Astrocyte (in vitro differentiated cells and primary cell): ENCODE results near the gene FFAR2. TPM values are rescaled to one million over a fixed set of nuclear protein-coding genes. Genes with fewer than 3 reads are reported as not detected.
"Not testable (repeated sequence)": the region's sequence is repeated elsewhere in the genome, so short reads cannot be mapped to it uniquely, and the experiment has no call there.

ENCODE experiments used
- DNase-seq: peaks from one replicate; pipeline ENCODE4 v3.0.0-alpha.2; 2010; ENCODE audit warnings: low read depth
- FAIRE-seq: peaks from 2 replicates; lab custom pipeline; 2011; peaks lifted over from hg19 to GRCh38; lab: Jason Lieb, UNC
- H2AFZ ChIP-seq: 2 replicates; pipeline ENCODE4 v1.6.0; 2012; ENCODE audit warnings: low read depth, low read length, inconsistent platforms
- H3K27ac ChIP-seq: 2 replicates; pipeline ENCODE4 v1.5.1; 2011; ENCODE audit warnings: low read depth, low read length, inconsistent platforms
- H3K27me3 ChIP-seq: 2 replicates; pipeline ENCODE4 v1.6.0; 2011; ENCODE audit warnings: low read length, inconsistent platforms; ENCODE audit not compliant: insufficient read depth
- H3K36me3 ChIP-seq: 2 replicates; pipeline ENCODE4 v1.5.1; 2011; ENCODE audit warnings: low read length, inconsistent platforms; ENCODE audit not compliant: insufficient read depth
- H3K4me1 ChIP-seq: 2 replicates; pipeline ENCODE4 v1.5.1; 2011; ENCODE audit warnings: low read length, inconsistent platforms; ENCODE audit not compliant: insufficient read depth
- H3K4me2 ChIP-seq: 2 replicates; pipeline ENCODE4 v1.6.0; 2012; ENCODE audit warnings: low read length, inconsistent platforms
- H3K4me3 ChIP-seq: 2 replicates; pipeline ENCODE4 v1.5.1; 2011; ENCODE audit warnings: low read depth, mild to moderate bottlenecking, low read length, inconsistent platforms; ENCODE audit not compliant: insufficient read depth
- H3K79me2 ChIP-seq: 2 replicates; pipeline ENCODE4 v1.6.0; 2012; ENCODE audit warnings: mild to moderate bottlenecking, low read length, inconsistent platforms; ENCODE audit not compliant: insufficient read depth
- H3K9ac ChIP-seq: 2 replicates; pipeline ENCODE4 v1.6.0; 2012; ENCODE audit warnings: mild to moderate bottlenecking, low read length, inconsistent platforms
- H3K9me3 ChIP-seq: 2 replicates; pipeline ENCODE4 v1.5.1; 2012; ENCODE audit warnings: low read depth, mild to moderate bottlenecking, low read length, inconsistent platforms; ENCODE audit not compliant: insufficient read depth
- H4K20me1 ChIP-seq: 2 replicates; pipeline ENCODE4 v1.6.0; 2012; ENCODE audit warnings: low read length, inconsistent platforms; ENCODE audit not compliant: insufficient read depth
- H3K27ac Mint-ChIP-seq: one replicate; pipeline ENCODE4 v1.8.0; 2021; ENCODE audit warnings: mild to moderate bottlenecking, mixed read lengths; ENCODE audit not compliant: unreplicated experiment
- H3K27me3 Mint-ChIP-seq: one replicate; pipeline ENCODE4 v1.8.0; 2021; ENCODE audit warnings: low read depth, mixed read lengths; ENCODE audit not compliant: unreplicated experiment
- H3K36me3 Mint-ChIP-seq: one replicate; pipeline ENCODE4 v1.8.0; 2021; ENCODE audit warnings: low read depth, mixed read lengths; ENCODE audit not compliant: unreplicated experiment
- H3K4me1 Mint-ChIP-seq: one replicate; pipeline ENCODE4 v1.8.0; 2021; ENCODE audit warnings: low read depth, mixed read lengths; ENCODE audit not compliant: unreplicated experiment
- H3K4me3 Mint-ChIP-seq: one replicate; pipeline ENCODE4 v1.8.0; 2021; ENCODE audit warnings: mild to moderate bottlenecking, moderate library complexity, mixed read lengths; ENCODE audit not compliant: unreplicated experiment
- H3K9me3 Mint-ChIP-seq: one replicate; pipeline ENCODE4 v1.8.0; 2021; ENCODE audit warnings: mild to moderate bottlenecking, mixed read lengths; ENCODE audit not compliant: unreplicated experiment
- EZH2 ChIP-seq: IDR thresholded peaks from 2 replicates; pipeline ENCODE4 v1.6.1; 2012; ENCODE audit warnings: mild to moderate bottlenecking, low read length, inconsistent platforms; ENCODE audit not compliant: insufficient read depth
- total RNA-seq: library from RNA; stranded (reverse); gene quantifications from 2 replicates; pipeline ENCODE4 v1.2.1, GENCODE V29; 2021
- TF ChIP-seq, protein P1 (sequence below): IDR thresholded peaks from 2 replicates; pipeline ENCODE4 v1.5.1; 2011; ENCODE audit warnings: low read depth, mild to moderate bottlenecking, inconsistent platforms, low read length, moderate library complexity; ENCODE audit not compliant: insufficient read depth

FFAR2 gene
- total RNA-seq, 1 donor from 2014 or later = not detected

GRCh38 chr19:35462476-35462953, 14.5 kb downstream of the FFAR2 start:
- Histone ChIP-seq H3K27ac (no peak overlapping the region), H3K79me2 (no peaks in the 10 kb centered on the region), H3K27me3 (no peaks in the 10 kb centered on the region), H3K4me3 (no peak overlapping the region), H2AFZ (no peak overlapping the region), H3K4me2 (no peak overlapping the region), H3K9ac (no peak overlapping the region), H4K20me1 (no peaks in the 10 kb centered on the region), H3K4me1 (no peaks in the 10 kb centered on the region), H3K36me3 (no peaks in the 10 kb centered on the region), H3K9me3 (no peaks in the 10 kb centered on the region)
- FAIRE-seq = no peak
- H3K27me3 Mint-ChIP-seq = peaks cover 35% of the 10 kb centered on the region
- H3K9me3 Mint-ChIP-seq = no peaks in the 10 kb centered on the region
- H3K36me3 Mint-ChIP-seq = no peaks in the 10 kb centered on the region
- H3K4me3 Mint-ChIP-seq = no peak overlapping the region
- no peak for TF ChIP-seq EZH2
- TF ChIP-seq, protein P1, sequence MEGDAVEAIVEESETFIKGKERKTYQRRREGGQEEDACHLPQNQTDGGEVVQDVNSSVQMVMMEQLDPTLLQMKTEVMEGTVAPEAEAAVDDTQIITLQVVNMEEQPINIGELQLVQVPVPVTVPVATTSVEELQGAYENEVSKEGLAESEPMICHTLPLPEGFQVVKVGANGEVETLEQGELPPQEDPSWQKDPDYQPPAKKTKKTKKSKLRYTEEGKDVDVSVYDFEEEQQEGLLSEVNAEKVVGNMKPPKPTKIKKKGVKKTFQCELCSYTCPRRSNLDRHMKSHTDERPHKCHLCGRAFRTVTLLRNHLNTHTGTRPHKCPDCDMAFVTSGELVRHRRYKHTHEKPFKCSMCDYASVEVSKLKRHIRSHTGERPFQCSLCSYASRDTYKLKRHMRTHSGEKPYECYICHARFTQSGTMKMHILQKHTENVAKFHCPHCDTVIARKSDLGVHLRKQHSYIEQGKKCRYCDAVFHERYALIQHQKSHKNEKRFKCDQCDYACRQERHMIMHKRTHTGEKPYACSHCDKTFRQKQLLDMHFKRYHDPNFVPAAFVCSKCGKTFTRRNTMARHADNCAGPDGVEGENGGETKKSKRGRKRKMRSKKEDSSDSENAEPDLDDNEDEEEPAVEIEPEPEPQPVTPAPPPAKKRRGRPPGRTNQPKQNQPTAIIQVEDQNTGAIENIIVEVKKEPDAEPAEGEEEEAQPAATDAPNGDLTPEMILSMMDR = no peak
- H3K4me1 Mint-ChIP-seq = peaks cover 12% of the 10 kb centered on the region
- no peak for DNase-seq
- no peak overlapping the region for H3K27ac Mint-ChIP-seq

GRCh38 chr19:35462956-35463355, 14.9 kb downstream of the FFAR2 start:
- not testable (repeated sequence) for H3K9me3 Mint-ChIP-seq, H3K36me3 Mint-ChIP-seq, H3K27me3 ChIP-seq, FAIRE-seq, H3K27ac ChIP-seq, DNase-seq, H3K4me1 ChIP-seq, H3K27ac Mint-ChIP-seq, H3K4me3 Mint-ChIP-seq, H3K4me3 ChIP-seq, H2AFZ ChIP-seq, H3K36me3 ChIP-seq, H3K79me2 ChIP-seq, H4K20me1 ChIP-seq, H3K4me2 ChIP-seq, H3K9me3 ChIP-seq, H3K9ac ChIP-seq
- Mint-ChIP-seq H3K4me1 (peaks cover 12% of the 10 kb centered on the region), H3K27me3 (peaks cover 35% of the 10 kb centered on the region)

DNA sequence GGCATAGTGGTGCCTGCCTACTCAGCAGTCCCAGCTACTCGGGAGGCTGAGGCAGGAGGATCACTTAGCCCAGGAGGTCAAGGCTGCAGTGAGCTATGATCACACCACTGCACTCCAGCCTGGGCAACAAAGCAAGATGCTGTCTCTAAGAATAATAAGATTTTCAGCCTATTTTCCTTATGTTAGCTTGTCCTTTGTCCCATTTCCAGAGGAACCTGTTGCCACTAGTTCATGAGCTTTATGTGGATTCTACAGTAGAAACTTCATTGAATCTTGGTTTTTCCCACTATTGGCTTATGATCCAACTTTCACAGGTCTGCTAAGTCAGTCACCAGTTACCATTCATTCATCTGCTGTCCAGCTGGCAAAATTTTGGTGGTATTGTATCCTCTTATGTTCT, 18.2 kb downstream of the FFAR2 start:
- Histone ChIP-seq H3K9me3 (no peaks in the 10 kb centered on the region), H3K4me1 (no peaks in the 10 kb centered on the region), H2AFZ (no peak overlapping the region), H3K79me2 (no peaks in the 10 kb centered on the region), H3K36me3 (no peaks in the 10 kb centered on the region), H4K20me1 (no peaks in the 10 kb centered on the region), H3K4me3 (no peak overlapping the region), H3K27me3 (no peaks in the 10 kb centered on the region), H3K27ac (no peak overlapping the region), H3K4me2 (no peak overlapping the region), H3K9ac (no peak overlapping the region)
- peaks cover 7% of the 10 kb centered on the region for H3K4me1 Mint-ChIP-seq
- DNase-seq (no peak), FAIRE-seq (no peak)
- no peaks in the 10 kb centered on the region for H3K36me3 Mint-ChIP-seq
- no peaks in the 10 kb centered on the region for H3K9me3 Mint-ChIP-seq
- TF ChIP-seq, protein P1 = no peak
- TF ChIP-seq EZH2 = no peak
- H3K27ac Mint-ChIP-seq = no peak overlapping the region
- peaks cover 22% of the 10 kb centered on the region for H3K27me3 Mint-ChIP-seq
- no peak overlapping the region for H3K4me3 Mint-ChIP-seq
